Panc1 (cell line): ENCODE data around the gene NEK6.

Experiments
- POLR2AphosphoS5 ChIP-seq: IDR thresholded peaks from 2 replicates; pipeline ENCODE4 v1.6.1; 2012; ENCODE audit warnings: mild to moderate bottlenecking, low read depth, low read length, moderate library complexity
- SIN3A ChIP-seq: IDR thresholded peaks from 2 replicates; pipeline ENCODE4 v1.6.1; 2012; ENCODE audit warnings: low read depth, mild to moderate bottlenecking, low read length, moderate library complexity, borderline replicate concordance; ENCODE audit not compliant: insufficient read depth
- TCF7L2 ChIP-seq: IDR thresholded peaks from 2 replicates; pipeline ENCODE4 v1.6.1; 2011; ENCODE audit warnings: mild to moderate bottlenecking, low read depth, low read length, inconsistent platforms
- TF ChIP-seq, protein P1 (sequence below): fragments of 450-650 bp; IDR thresholded peaks from 2 replicates; pipeline ENCODE4 v1.5.1; 2017; ENCODE audit warnings: mild to moderate bottlenecking
- TF ChIP-seq, protein P2 (sequence below), 2 experiments: IDR thresholded peaks; 2 replicates each; pipeline ENCODE4 v1.6.1; 2011 to 2012; ENCODE audit warnings: low read depth in 2 of 2, control low read depth in 1 of 2, low read length in 1 of 2, mild to moderate bottlenecking in 1 of 2, moderate library complexity in 1 of 2; ENCODE audit not compliant: insufficient read depth in 1 of 2

DNA sequence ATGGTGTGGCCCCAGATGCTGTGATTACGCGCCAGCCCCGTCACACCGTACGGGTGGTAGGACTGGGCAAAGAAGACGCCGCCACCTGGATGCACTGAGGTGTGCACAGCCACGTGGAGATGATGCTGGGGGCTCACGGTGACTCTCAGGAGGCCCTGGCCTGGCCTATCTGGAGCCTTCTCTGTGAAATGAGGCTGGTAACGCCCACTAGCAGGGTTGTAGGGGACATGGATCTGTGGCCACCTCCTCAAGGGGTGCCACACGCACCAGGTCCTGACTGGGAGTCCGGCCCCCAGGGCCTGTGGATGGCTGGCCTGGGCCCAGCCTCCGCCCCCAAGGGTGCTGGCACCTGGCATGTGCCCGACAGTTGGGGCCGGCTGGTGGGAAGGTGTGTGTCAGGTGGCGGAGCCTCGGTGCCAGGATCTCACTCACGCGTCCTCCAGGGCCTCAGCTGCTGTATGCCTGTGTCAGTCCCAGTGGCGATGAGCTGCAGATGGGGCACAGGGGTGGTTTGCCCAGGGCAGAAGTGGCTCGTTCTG, 32.4 kb downstream of the NEK6 start:
- TF ChIP-seq, protein P1, sequence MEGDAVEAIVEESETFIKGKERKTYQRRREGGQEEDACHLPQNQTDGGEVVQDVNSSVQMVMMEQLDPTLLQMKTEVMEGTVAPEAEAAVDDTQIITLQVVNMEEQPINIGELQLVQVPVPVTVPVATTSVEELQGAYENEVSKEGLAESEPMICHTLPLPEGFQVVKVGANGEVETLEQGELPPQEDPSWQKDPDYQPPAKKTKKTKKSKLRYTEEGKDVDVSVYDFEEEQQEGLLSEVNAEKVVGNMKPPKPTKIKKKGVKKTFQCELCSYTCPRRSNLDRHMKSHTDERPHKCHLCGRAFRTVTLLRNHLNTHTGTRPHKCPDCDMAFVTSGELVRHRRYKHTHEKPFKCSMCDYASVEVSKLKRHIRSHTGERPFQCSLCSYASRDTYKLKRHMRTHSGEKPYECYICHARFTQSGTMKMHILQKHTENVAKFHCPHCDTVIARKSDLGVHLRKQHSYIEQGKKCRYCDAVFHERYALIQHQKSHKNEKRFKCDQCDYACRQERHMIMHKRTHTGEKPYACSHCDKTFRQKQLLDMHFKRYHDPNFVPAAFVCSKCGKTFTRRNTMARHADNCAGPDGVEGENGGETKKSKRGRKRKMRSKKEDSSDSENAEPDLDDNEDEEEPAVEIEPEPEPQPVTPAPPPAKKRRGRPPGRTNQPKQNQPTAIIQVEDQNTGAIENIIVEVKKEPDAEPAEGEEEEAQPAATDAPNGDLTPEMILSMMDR = no peak
- TF ChIP-seq, protein P2, sequence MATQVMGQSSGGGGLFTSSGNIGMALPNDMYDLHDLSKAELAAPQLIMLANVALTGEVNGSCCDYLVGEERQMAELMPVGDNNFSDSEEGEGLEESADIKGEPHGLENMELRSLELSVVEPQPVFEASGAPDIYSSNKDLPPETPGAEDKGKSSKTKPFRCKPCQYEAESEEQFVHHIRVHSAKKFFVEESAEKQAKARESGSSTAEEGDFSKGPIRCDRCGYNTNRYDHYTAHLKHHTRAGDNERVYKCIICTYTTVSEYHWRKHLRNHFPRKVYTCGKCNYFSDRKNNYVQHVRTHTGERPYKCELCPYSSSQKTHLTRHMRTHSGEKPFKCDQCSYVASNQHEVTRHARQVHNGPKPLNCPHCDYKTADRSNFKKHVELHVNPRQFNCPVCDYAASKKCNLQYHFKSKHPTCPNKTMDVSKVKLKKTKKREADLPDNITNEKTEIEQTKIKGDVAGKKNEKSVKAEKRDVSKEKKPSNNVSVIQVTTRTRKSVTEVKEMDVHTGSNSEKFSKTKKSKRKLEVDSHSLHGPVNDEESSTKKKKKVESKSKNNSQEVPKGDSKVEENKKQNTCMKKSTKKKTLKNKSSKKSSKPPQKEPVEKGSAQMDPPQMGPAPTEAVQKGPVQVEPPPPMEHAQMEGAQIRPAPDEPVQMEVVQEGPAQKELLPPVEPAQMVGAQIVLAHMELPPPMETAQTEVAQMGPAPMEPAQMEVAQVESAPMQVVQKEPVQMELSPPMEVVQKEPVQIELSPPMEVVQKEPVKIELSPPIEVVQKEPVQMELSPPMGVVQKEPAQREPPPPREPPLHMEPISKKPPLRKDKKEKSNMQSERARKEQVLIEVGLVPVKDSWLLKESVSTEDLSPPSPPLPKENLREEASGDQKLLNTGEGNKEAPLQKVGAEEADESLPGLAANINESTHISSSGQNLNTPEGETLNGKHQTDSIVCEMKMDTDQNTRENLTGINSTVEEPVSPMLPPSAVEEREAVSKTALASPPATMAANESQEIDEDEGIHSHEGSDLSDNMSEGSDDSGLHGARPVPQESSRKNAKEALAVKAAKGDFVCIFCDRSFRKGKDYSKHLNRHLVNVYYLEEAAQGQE (IDR thresholded peaks at IDR 0.05; ENCODE audit: insufficient read depth in 1 of 2, low read depth in 2 of 2, low read length in 1 of 2) = no peak
- no peak for TF ChIP-seq POLR2AphosphoS5
- no peak for TF ChIP-seq SIN3A
- TF ChIP-seq TCF7L2 = no peak
